ENCODE measurements around the gene SLC46A1. TPM values are rescaled to one million over a fixed set of nuclear protein-coding genes. Genes with fewer than 3 reads are reported as not detected.
A peak's percentile ranks its signal among the peaks of the same experiment; 100 is the strongest.

Gene SLC46A1
- total RNA-seq, 4 donors from 2014 or later, result 11.3 to 16.9 (median 12.9) TPM

- no peak for DNase-seq (ENCODE audit: low spot score)
- no peak for TF ChIP-seq CTCF (IDR thresholded peaks at IDR 0.05)
- no peak for ATAC-seq (ENCODE audit: low FRiP score)
These were observed 6.1 kb upstream of the SLC46A1 start for GRCh38 chr17:28412099-28412498.

GRCh38 chr17:28407974-28408306, 1.9 kb upstream of the SLC46A1 start:
- TF ChIP-seq CTCF (IDR thresholded peaks at IDR 0.05), result no peak
- no peak for ATAC-seq (ENCODE audit: low FRiP score)
- no peak for DNase-seq (ENCODE audit: low spot score)

GRCh38 chr17:28407130-28407973, 1.3 kb upstream of the SLC46A1 start:
- no peak for TF ChIP-seq CTCF (IDR thresholded peaks at IDR 0.05)
- no peak for ATAC-seq (ENCODE audit: low FRiP score)
- DNase-seq (ENCODE audit: low spot score), result no peak

- DNase-seq (ENCODE audit: low spot score) (no peak), ATAC-seq (ENCODE audit: low FRiP score) (peak; percentile 3)
- TF ChIP-seq CTCF (IDR thresholded peaks at IDR 0.05), result no peak
These were observed 432 bp upstream of the SLC46A1 start for GRCh38 chr17:28406473-28406814.

- no peak for DNase-seq (ENCODE audit: low spot score)
- ATAC-seq (ENCODE audit: low FRiP score), result no peak
- TF ChIP-seq CTCF (IDR thresholded peaks at IDR 0.05), result no peak
These were observed 1.0 kb downstream of the SLC46A1 start for GRCh38 chr17:28404812-28405570.

GRCh38 chr17:28404461-28404811, 1.6 kb downstream of the SLC46A1 start:
- TF ChIP-seq CTCF (IDR thresholded peaks at IDR 0.05), result no peak
- no peak for ATAC-seq (ENCODE audit: low FRiP score)
- no peak for DNase-seq (ENCODE audit: low spot score)

- TF ChIP-seq CTCF (IDR thresholded peaks at IDR 0.05), result no peak
- DNase-seq (ENCODE audit: low spot score) (no peak), ATAC-seq (ENCODE audit: low FRiP score) (no peak)
These were observed 2.0 kb downstream of the SLC46A1 start for GRCh38 chr17:28404007-28404406.

Data from omental fat pad (tissue), 4 donors.